Regular cardiac myocyte (primary cell): ENCODE data around the gene C2orf81. TPM values are rescaled to one million over a fixed set of nuclear protein-coding genes. Genes with fewer than 3 reads are reported as not detected.

Experiments used
- total RNA-seq: library from RNA; depleted of rRNA; stranded (reverse); fragments of >200 nt; gene quantifications from 2 replicates; pipeline ENCODE4 v1.2.3, GENCODE V29; 2014

Gene C2orf81
- total RNA-seq = 0.58 and 1.1 TPM in 2 replicates

GRCh38 chr2:74421221-74421870 is at the start of gene C2orf81, which contains the start of gene WDR54:
TSS of gene C2orf81 (minus strand) at chr2:74421619. CDS start at chr2:74421560, 59 bp downstream.
TSS of gene WDR54 (plus strand) at chr2:74421730. CDS start at chr2:74422154, 424 bp downstream.

DNA sequence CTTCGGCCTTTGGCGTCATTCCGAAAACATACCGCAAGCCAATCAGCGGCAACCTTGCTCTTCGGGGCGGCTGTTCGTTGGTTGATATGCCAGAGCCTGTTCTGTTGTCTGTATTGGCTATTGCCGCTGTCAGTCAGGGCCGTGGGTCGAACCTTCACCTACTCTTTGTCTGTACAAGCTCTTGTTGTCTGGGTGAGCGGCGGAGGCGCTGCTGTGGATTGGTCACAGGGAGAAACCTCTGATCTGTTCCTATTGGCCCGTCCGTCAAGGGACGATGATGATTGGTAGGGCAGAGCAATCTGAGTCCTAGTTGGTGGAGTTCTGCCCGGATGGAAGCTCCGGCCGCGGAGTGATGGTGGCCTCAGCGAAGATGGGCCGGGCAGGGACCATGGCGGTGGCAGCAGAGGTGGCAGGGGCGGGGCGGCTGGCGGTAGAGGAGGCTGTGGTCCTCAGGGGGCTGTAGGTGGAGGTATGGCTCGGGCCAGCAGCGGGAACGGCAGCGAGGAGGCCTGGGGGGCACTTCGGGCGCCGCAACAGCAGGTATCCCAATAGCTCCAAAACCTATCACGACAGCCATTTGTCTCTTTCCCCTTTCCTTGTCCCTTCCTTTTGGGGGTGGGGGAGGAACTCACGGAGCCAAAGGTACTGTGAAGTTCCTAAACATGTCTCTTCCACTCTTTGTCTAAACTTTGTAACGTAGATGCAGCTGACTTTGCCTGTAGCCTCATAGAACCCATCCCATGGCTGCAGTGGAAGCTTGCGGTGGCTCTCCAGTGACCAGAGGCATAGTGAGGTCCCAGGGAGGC is 36.9 kb upstream of the C2orf81 start, which contains the start of gene WBP1:
WBP1 (plus strand) TSS at position 307 of the 806 bp plus-strand sequence; CDS start at position 472, 165 bp downstream.

GRCh38 chr2:74454654-74455511 is 33.5 kb upstream of the C2orf81 start, which contains the start of gene INO80B:
TSS of gene INO80B (plus strand) at chr2:74455087. CDS start at chr2:74455117, 30 bp downstream.

DNA sequence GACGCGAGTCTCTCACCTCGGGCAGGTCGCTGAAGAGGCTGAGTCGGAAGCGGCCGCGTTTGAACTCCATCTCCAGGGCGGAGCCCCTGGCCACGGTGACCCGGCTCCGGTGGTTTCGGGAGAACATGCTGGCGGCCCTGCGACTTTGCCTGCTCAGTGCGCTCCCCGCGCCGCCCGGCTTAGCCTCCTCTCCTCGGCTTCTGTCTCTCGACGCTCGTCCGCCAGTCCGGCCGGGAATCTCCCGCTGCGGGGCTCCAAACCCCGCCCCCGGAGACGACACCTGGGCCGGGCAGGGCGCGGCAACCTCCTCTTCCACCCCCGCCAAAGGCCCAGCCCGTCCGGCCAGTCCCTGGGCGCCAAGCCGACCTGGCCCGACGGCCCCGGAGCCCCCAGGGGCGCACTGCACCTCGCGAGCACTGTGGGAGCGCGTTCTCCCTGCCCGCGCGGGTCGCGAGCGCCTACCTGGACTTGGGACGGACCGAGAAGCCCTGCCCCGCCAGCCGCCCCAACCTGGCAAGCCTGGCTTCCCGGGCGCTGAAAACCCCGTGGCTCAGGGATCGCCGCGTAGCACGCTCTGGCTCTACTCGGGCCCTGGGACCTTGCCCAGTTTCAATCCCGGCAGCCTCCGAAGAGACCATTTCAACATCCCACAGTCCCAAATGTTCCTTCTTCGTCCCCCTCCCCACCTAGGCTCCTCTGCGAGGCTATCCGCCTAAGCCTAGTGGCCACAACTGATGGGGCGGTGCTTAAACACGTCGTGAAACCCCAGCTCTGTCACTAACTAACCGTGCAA is 20.5 kb upstream of the C2orf81 start, which contains the start of gene RTKN:
RTKN (minus strand) TSS at position 248 of the 793 bp plus-strand sequence; CDS start at position 127, 121 bp downstream.

DNA sequence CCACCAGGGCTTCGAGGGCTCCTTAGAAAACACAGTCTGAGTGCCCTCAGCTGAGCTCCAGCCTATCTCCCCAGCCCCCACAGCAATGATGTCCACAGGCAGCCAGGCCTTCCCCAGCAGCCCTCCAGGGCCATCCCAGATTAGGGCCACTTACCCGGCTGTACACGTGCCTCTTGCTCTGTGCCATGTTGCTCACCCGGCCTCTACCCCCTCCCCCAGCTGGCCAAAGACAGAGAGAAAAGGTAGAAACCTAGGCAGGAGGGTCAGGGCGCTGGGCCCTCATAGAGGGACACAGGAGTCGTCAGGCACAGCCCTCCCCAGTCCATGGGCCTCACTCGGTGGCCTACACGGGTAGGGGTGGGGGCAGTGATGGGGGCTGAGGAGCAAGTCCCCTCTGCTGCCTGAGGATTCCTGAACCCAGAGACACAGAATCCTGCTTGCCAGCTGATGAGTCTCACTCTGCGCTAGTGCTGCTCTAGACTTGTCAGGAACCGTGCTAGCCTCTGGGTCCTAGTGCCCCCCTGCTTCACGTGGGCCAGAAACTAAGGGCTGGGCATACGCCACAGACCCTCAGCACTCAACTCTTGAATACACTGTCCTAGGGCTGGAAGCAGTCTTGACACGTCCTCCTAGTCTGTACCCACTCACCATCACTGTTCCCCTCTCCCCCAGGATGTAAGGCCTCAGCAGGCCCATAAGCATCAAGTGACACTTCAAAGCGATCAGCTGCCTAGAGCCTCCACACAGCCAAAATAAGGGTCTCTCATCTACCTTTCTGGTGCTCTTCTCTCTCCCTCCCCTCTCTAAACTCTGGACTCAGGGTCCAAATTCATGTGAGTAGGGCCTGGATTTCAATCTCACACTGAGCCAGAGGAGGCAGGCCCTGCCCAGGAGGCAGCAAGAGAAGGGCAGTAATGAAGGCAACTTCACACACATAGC is 41.3 kb downstream of the C2orf81 start, which contains the start of gene DCTN1:
DCTN1 (minus strand) TSS at position 461 of the 939 bp plus-strand sequence; CDS start at position 187, 274 bp downstream.

Other genes starting within 250 kb of the C2orf81 start
- 90.3 and 108 TPM in 2 replicates for gene MOB1A, start 242.7 kb downstream of the C2orf81 start, total RNA-seq
- gene MTHFD2, start 223.0 kb downstream of the C2orf81 start, total RNA-seq = 147 and 170 TPM in 2 replicates
- gene SLC4A5, start 78.2 kb downstream of the C2orf81 start, total RNA-seq = under 0.01 TPM in 1 of 2 replicates, not detected in the other
- 202 and 203 TPM in 2 replicates for gene DCTN1, start 41.3 kb downstream of the C2orf81 start, total RNA-seq
- 38.6 and 76.1 TPM in 2 replicates for gene WDR54, start 111 bp upstream of the C2orf81 start, total RNA-seq
- gene RTKN, start 20.3 kb upstream of the C2orf81 start, total RNA-seq = 10.2 and 13.5 TPM in 2 replicates
- gene INO80B, start 33.5 kb upstream of the C2orf81 start, total RNA-seq = 7.1 and 16.3 TPM in 2 replicates
- 39.1 and 58.9 TPM in 2 replicates for gene WBP1, start 36.8 kb upstream of the C2orf81 start, total RNA-seq
- gene MOGS, start 43.8 kb upstream of the C2orf81 start, total RNA-seq = 65.7 and 82.4 TPM in 2 replicates
- gene MRPL53, start 51.1 kb upstream of the C2orf81 start, total RNA-seq = 37.5 and 47.0 TPM in 2 replicates
- gene CCDC142, start 61.4 kb upstream of the C2orf81 start, total RNA-seq = 18.0 and 22.3 TPM in 2 replicates
- 10.7 and 14.6 TPM in 2 replicates for gene TTC31, start 61.5 kb upstream of the C2orf81 start, total RNA-seq
- gene LBX2, start 78.0 kb upstream of the C2orf81 start, total RNA-seq = 2.1 and 2.8 TPM in 2 replicates
- 20.3 and 25.9 TPM in 2 replicates for gene PCGF1, start 86.1 kb upstream of the C2orf81 start, total RNA-seq
- under 0.01 TPM in 1 of 2 replicates, not detected in the other for gene TLX2, start 92.8 kb upstream of the C2orf81 start, total RNA-seq
- gene DQX1, start 104.6 kb upstream of the C2orf81 start, total RNA-seq = not detected in 2 replicates
- gene AUP1, start 108.1 kb upstream of the C2orf81 start, total RNA-seq = 104 and 110 TPM in 2 replicates
- gene HTRA2, start 108.3 kb upstream of the C2orf81 start, total RNA-seq = 44.8 and 51.2 TPM in 2 replicates
- gene LOXL3, start 132.3 kb upstream of the C2orf81 start, total RNA-seq = 147 and 384 TPM in 2 replicates
- gene DOK1, start 133.1 kb upstream of the C2orf81 start, total RNA-seq = 74.6 and 108 TPM in 2 replicates
- gene M1AP, start 226.7 kb upstream of the C2orf81 start, total RNA-seq = under 0.01 and 0.19 TPM in 2 replicates
- 8.1 and 12.4 TPM in 2 replicates for gene SEMA4F, start 232.6 kb upstream of the C2orf81 start, total RNA-seq